HG03439 (cell line): Measurements from ENCODE around the gene CDKN2D.
"Not testable (repeated sequence)": the region's sequence is repeated elsewhere in the genome, so short reads cannot be mapped to it uniquely, and the experiment has no call there.

Source experiments
- ATAC-seq: cut with Tn5 transposase; IDR thresholded peaks from one replicate; pipeline ENCODE4 v1.9.1; 2021; ENCODE audit warnings: mild to moderate bottlenecking, moderate library complexity; ENCODE audit not compliant: unreplicated experiment

CDKN2D gene

GRCh38 chr19:10582091-10582490 is 13.3 kb upstream of the CDKN2D start:
- no peak for ATAC-seq

GRCh38 chr19:10580979-10581631 is 12.3 kb upstream of the CDKN2D start:
- ATAC-seq: peak; percentile 69

GRCh38 chr19:10577951-10578350 is 9.2 kb upstream of the CDKN2D start:
- no peak for ATAC-seq

GRCh38 chr19:10575011-10575716 is 6.4 kb upstream of the CDKN2D start:
- no peak for ATAC-seq

- no peak for ATAC-seq
Measured at GRCh38 chr19:10574462-10574861, 5.7 kb upstream of the CDKN2D start.

GRCh38 chr19:10573793-10574192 is 5.0 kb upstream of the CDKN2D start:
- not testable (repeated sequence) for ATAC-seq

- ATAC-seq: peak; percentile 9
Measured at GRCh38 chr19:10568062-10568825, 535 bp downstream of the CDKN2D start.

GRCh38 chr19:10567656-10568055 is 1.1 kb downstream of the CDKN2D start:
- ATAC-seq: no peak

- ATAC-seq: no peak
Measured at GRCh38 chr19:10566658-10567410, 1.9 kb downstream of the CDKN2D start.

- no peak for ATAC-seq
Measured at GRCh38 chr19:10566408-10566657, 2.4 kb downstream of the CDKN2D start.

- peak; percentile 44 for ATAC-seq
Measured at GRCh38 chr19:10565567-10566407, 3.0 kb downstream of the CDKN2D start, which contains the start of gene KRI1. Gene KRI1 (minus strand): TSS chr19:10566010. CDS start chr19:10565999, 11 bp downstream.

- ATAC-seq: no peak
Measured at GRCh38 chr19:10565028-10565566, 3.7 kb downstream of the CDKN2D start.

GRCh38 chr19:10562609-10563008 is 6.2 kb downstream of the CDKN2D start:
- ATAC-seq: no peak

- ATAC-seq: no peak
Measured at GRCh38 chr19:10560154-10560553, 8.6 kb downstream of the CDKN2D start.

GRCh38 chr19:10557603-10558197 is 11.1 kb downstream of the CDKN2D start:
- no peak for ATAC-seq

GRCh38 chr19:10555610-10555973 is 13.2 kb downstream of the CDKN2D start:
- ATAC-seq: no peak

GRCh38 chr19:10554760-10555609 is 13.8 kb downstream of the CDKN2D start:
- no peak for ATAC-seq

GRCh38 chr19:10553943-10554381 is 14.8 kb downstream of the CDKN2D start:
- no peak for ATAC-seq
